HCT116 (cell line): ENCODE results near the gene MSI2. TPM values are rescaled to one million over a fixed set of nuclear protein-coding genes. Genes with fewer than 3 reads are reported as not detected.

Source experiments
- ATAC-seq: fragments of 200-7000 bp; cut with Tn5 transposase; 2 replicates; pipeline ENCODE4 v1.9.1; 2020; ENCODE audit warnings: mild to moderate bottlenecking, moderate library complexity
- BruUV-seq: library from RNA; stranded (reverse); fragments of 400-500 nt; replicated peaks from 2 replicates; lab custom pipeline; 2021; lab: Mats Ljungman, UMichigan
- CTCF ChIA-PET: fragments of 300-600 bp; sonication (Branson Sonifier 250); formaldehyde crosslinking; loops from one replicate; lab custom pipeline; 2021; ENCODE audit warnings: antibody characterized with exemption; lab: Charles Lee
- POLR2A ChIA-PET: fragments of 300-600, 350-600 bp; sonication (Branson Sonifier 250); formaldehyde crosslinking; loops from one replicate; lab custom pipeline; 2021; ENCODE audit warnings: antibody characterized with exemption; lab: Charles Lee
- RAD21 ChIA-PET, 2 experiments: fragments of 300-600 bp; sonication (Branson Sonifier 250); formaldehyde crosslinking; loops; one replicate each; lab custom pipeline; 2023; ENCODE audit warnings: low total read pairs in 2 of 2; ENCODE audit not compliant: uncharacterized antibody in 2 of 2, unreplicated experiment in 2 of 2, low non-redundant PET in 1 of 2; lab: Charles Lee
- DNase-seq: peaks from one replicate; pipeline ENCODE4 v3.0.0-alpha.2; 2010; ENCODE audit warnings: low read depth, low spot score
- H2AFZ ChIP-seq: fragments of 200-600 bp; shearing (Covaris generic), sonication (generic); 2 replicates; pipeline ENCODE4 v1.6.1; 2017; ENCODE audit warnings: low read depth, mixed run types, mixed read lengths, antibody characterized with exemption, low read length; ENCODE audit not compliant: poor library complexity, severe bottlenecking
- H3K27ac ChIP-seq: 2 replicates; pipeline ENCODE4 v1.5.1; 2012; ENCODE audit warnings: low read depth, low read length
- H3K27me3 ChIP-seq: fragments of 200-600 bp; sonication (generic); 2 replicates; pipeline ENCODE4 v1.6.1; 2016; ENCODE audit warnings: mixed run types, low read length, mixed read lengths; ENCODE audit not compliant: insufficient read depth
- H3K36me3 ChIP-seq, 2 experiments: fragments of 200-500 bp in 1 of 2; fragments of 200-600 bp in 1 of 2; sonication (Bioruptor generic) in 1 of 2; sonication (generic) in 1 of 2; 2 replicates each; pipeline versions ENCODE4 v1.5.1 to v1.6.1; 2014 to 2016; ENCODE audit warnings: low read length in 2 of 2, inconsistent platforms in 1 of 2, mixed read lengths in 1 of 2, mixed run types in 1 of 2; ENCODE audit not compliant: insufficient read depth in 2 of 2, control insufficient read depth in 1 of 2
- H3K4me1 ChIP-seq, 2 experiments: fragments of 200-600 bp in 1 of 2; sonication (generic) in 1 of 2; 2 replicates each; pipeline versions ENCODE4 v1.5.1 to v1.6.1; 2012 to 2017; ENCODE audit warnings: low read length in 2 of 2, inconsistent platforms in 1 of 2, mild to moderate bottlenecking in 1 of 2, mixed read lengths in 1 of 2, mixed run types in 1 of 2, moderate library complexity in 1 of 2; ENCODE audit not compliant: insufficient read depth in 2 of 2, control insufficient read depth in 1 of 2
- H3K4me2 ChIP-seq: fragments of 200-600 bp; sonication (generic); 2 replicates; pipeline ENCODE4 v1.6.1; 2017; ENCODE audit warnings: mixed run types, low read length, mixed read lengths
- H3K4me3 ChIP-seq, 2 experiments: fragments of 200-600 bp in 1 of 2; sonication (generic) in 1 of 2; replicated peaks in 1 of 2; 2 replicates each; pipeline ENCODE4 v1.5.1; 2011 to 2016; ENCODE audit warnings: low read length in 2 of 2, control low read depth in 1 of 2, low read depth in 1 of 2, mild to moderate bottlenecking in 1 of 2, mixed read lengths in 1 of 2, mixed run types in 1 of 2
- H3K79me2 ChIP-seq: fragments of 200-600 bp; sonication (generic); 2 replicates; pipeline ENCODE4 v1.6.1; 2017; ENCODE audit warnings: mild to moderate bottlenecking, mixed run types, low read length, moderate library complexity, mixed read lengths; ENCODE audit not compliant: insufficient read depth
- H3K9ac ChIP-seq: fragments of 200-600 bp; sonication (generic); 2 replicates; pipeline ENCODE4 v1.6.1; 2016; ENCODE audit warnings: low read length, mixed read lengths
- H3K9me2 ChIP-seq: fragments of 200-600 bp; sonication (generic), shearing (Covaris generic); 2 replicates; pipeline ENCODE4 v1.6.1; 2017; ENCODE audit warnings: mixed run types, mild to moderate bottlenecking, moderate library complexity; ENCODE audit not compliant: insufficient read depth
- H3K9me3 ChIP-seq, 2 experiments: fragments of 200-500 bp in 1 of 2; fragments of 200-600 bp in 1 of 2; sonication (Bioruptor generic) in 1 of 2; sonication (generic) in 1 of 2; 2 replicates each; pipeline ENCODE4 v1.6.1; 2014 to 2017; ENCODE audit warnings: low read length in 2 of 2, mixed read lengths in 2 of 2, inconsistent platforms in 1 of 2, low read depth in 1 of 2, mild to moderate bottlenecking in 1 of 2, mixed run types in 1 of 2, moderate library complexity in 1 of 2; ENCODE audit not compliant: control insufficient read depth in 1 of 2, insufficient read depth in 1 of 2
- H4K20me1 ChIP-seq: fragments of 200-600 bp; sonication (generic), shearing (Covaris generic); 2 replicates; pipeline ENCODE4 v1.6.1; 2017; ENCODE audit warnings: mixed run types, mild to moderate bottlenecking, moderate library complexity; ENCODE audit not compliant: insufficient read depth
- ELF1 ChIP-seq: IDR thresholded peaks from 2 replicates; pipeline ENCODE4 v1.6.1; 2012; ENCODE audit warnings: low read depth, borderline replicate concordance
- EZH2 ChIP-seq: fragments of 200-600 bp; sonication (generic); IDR thresholded peaks from 2 replicates; pipeline ENCODE4 v1.6.1; 2017; ENCODE audit warnings: antibody characterized with exemption, mixed run types
- EZH2phosphoT487 ChIP-seq: fragments of 200-600 bp; IDR thresholded peaks from 2 replicates; pipeline ENCODE4 v1.6.1; 2018; ENCODE audit warnings: antibody characterized with exemption, borderline replicate concordance
- FOSL1 ChIP-seq: IDR thresholded peaks from 2 replicates; pipeline ENCODE4 v1.6.1; 2012; ENCODE audit warnings: low read depth
- JUND ChIP-seq: IDR thresholded peaks from 2 replicates; pipeline ENCODE4 v1.6.1; 2012
- RAD21 ChIP-seq: IDR thresholded peaks from 2 replicates; pipeline ENCODE4 v1.6.1; 2012; ENCODE audit warnings: low read depth, mild to moderate bottlenecking
- SIN3A ChIP-seq: IDR thresholded peaks from 2 replicates; pipeline ENCODE4 v1.6.1; 2012; ENCODE audit warnings: low read depth
- SP1 ChIP-seq: IDR thresholded peaks from 2 replicates; pipeline ENCODE4 v1.6.1; 2012; ENCODE audit warnings: low read depth
- YY1 ChIP-seq: IDR thresholded peaks from 2 replicates; pipeline ENCODE4 v1.6.1; 2011; ENCODE audit warnings: low read length, low read depth, moderate library complexity, mild to moderate bottlenecking; ENCODE audit not compliant: insufficient replicate concordance; ENCODE audit errors: extremely low read depth
- intact Hi-C: fragments of 100-400 bp; cut with micrococcal nuclease; formaldehyde crosslinking; loops from 2 replicates; pipeline ENCODE4 v1.10.0; 2022
- total RNA-seq: library from RNA; stranded (reverse); gene quantifications from one replicate; pipeline ENCODE4 v1.2.1, GENCODE V29; 2021; ENCODE audit not compliant: unreplicated experiment
- TF ChIP-seq, protein P1 (sequence below): IDR thresholded peaks from 2 replicates; pipeline ENCODE4 v1.6.1; 2012

Gene MSI2
- total RNA-seq, 1 experiment from 2014 or later: 137 TPM

DNA sequence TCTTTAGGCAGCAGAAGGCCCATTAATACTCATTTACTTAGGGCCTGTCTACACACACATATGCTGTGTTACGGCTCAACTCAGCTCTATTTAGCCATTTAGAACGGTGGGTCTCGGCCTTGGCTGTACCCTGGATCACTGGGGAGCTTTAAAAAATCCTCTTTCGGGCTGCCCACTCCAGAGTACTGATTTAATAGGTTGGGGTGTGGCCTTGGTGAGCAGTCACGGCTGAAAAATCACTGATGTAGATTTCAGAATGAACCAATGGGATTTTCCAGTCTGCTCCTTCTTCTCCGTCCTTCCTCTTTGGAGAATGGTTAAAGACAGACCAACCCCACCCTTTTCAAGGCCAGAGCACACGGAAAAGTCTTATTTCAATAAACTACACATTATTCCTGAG lies 265.3 kb downstream of the MSI2 start:
- POLR2A ChIA-PET: no interaction called here
- H3K79me2 ChIP-seq: peaks cover 5% of the 10 kb centered on the region; the same call in 1 of the 2 replicates
- no peak for DNase-seq
- H3K27me3 ChIP-seq: no peaks in the 10 kb centered on the region
- no peak overlapping the region for H3K9ac ChIP-seq
- TF ChIP-seq ELF1: no peak
- no peak for TF ChIP-seq FOSL1
- TF ChIP-seq RAD21: no peak
- no peak for TF ChIP-seq JUND
- TF ChIP-seq YY1: no peak
- TF ChIP-seq, protein P1, sequence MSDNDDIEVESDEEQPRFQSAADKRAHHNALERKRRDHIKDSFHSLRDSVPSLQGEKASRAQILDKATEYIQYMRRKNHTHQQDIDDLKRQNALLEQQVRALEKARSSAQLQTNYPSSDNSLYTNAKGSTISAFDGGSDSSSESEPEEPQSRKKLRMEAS: no peak
- H3K36me3 ChIP-seq: no peaks in the 10 kb centered on the region
- no peak for ATAC-seq
- intact Hi-C loops: no loop called here
- H2AFZ ChIP-seq: no peak overlapping the region
- RAD21 ChIA-PET: no interaction called here
- H3K4me3 ChIP-seq: no peak overlapping the region
- H3K4me2 ChIP-seq: no peak overlapping the region
- H3K4me1 ChIP-seq: peaks cover 63 to 74% of the 10 kb centered on the region in 2 experiments
- no peaks in the 10 kb centered on the region for H3K9me2 ChIP-seq
- BruUV-seq: no TSS peak
- CTCF ChIA-PET: interaction anchor here (3.1 kb wide), 1 partner anchor 8 kb away, joined by 8 read pairs; no protein-coding TSS in a partner anchor
- H3K27ac ChIP-seq: no peak overlapping the region
- no peaks in the 10 kb centered on the region for H3K9me3 ChIP-seq
- H4K20me1 ChIP-seq: no peaks in the 10 kb centered on the region

DNA sequence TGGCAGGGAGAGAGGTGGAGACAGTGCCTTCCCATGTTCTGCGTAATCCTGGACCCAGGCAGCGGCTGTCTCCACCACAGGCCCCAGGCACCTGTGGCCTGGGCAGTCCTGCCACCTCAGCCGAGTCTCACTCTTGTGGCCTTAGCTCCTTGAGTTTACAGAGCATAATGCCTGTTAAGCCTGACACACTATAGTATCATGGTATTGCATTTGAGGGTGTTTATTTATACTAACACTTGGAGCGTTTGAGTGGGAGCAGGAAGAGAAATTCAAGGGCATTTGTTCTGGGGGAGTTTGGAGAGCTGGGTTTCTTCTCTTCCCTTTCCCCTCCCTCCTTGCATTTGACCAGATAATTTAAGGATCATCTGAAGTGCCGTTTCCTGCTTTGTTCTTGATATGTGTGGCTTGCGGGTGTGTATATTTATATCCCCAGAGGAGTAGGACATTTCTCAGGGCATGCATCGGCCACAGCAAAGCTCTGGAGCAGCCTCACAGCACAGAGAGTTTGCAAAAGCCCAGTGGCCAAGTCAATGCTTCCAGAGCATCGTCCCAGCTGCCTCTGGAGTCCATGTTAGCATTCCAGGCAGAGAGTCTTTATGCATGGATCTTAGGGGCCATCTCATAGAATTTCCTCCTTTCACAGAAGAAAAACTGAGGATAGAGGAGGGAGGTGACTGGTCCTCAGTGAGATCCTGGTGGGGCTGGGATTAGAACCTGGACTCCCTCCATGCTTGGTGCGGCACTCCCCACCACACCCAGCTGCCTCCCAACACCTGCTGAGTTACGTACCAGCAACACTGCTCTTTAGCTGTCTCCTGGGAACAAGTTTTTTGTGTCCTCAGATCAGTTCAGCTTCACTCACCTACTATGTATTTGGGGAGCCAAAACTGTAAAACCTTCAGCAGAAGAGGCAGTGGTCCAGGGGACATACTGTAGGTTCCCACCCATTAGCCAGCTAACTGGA lies 266.0 kb downstream of the MSI2 start:
- no TSS peak for BruUV-seq
- H3K4me3 ChIP-seq: no peak overlapping the region
- intact Hi-C loops: no loop called here
- DNase-seq (no peak), ATAC-seq (no peak)
- peak overlapping the region; percentile 0; the same call in 1 of the 2 replicates for H3K27ac ChIP-seq
- H3K27me3 ChIP-seq: no peaks in the 10 kb centered on the region
- ChIA-PET RAD21 (no interaction called here), CTCF (interaction anchor here (3.1 kb wide), 1 partner anchor 9 kb away, joined by 8 read pairs; no protein-coding TSS in a partner anchor), POLR2A (no interaction called here)
- TF ChIP-seq EZH2: no peak
- TF ChIP-seq FOSL1: no peak
- no peak for TF ChIP-seq RAD21
- TF ChIP-seq SP1: no peak
- TF ChIP-seq SIN3A: no peak
- no peak for TF ChIP-seq EZH2phosphoT487
- TF ChIP-seq, protein P1: no peak
- peaks cover 57 to 67% of the 10 kb centered on the region in 2 experiments for H3K4me1 ChIP-seq
- H3K79me2 ChIP-seq: peaks cover 5% of the 10 kb centered on the region; the same call in 1 of the 2 replicates
- no peaks in the 10 kb centered on the region for H3K36me3 ChIP-seq
- H2AFZ ChIP-seq: no peak overlapping the region
- H3K4me2 ChIP-seq: no peak overlapping the region
- no peaks in the 10 kb centered on the region for H3K9me3 ChIP-seq
- no peaks in the 10 kb centered on the region for H4K20me1 ChIP-seq
- H3K9ac ChIP-seq: no peak overlapping the region
- no peaks in the 10 kb centered on the region for H3K9me2 ChIP-seq
